BLaER1 (cell line): ENCODE measurements around the gene LRMDA.
"Not testable (repeated sequence)": the region's sequence is repeated elsewhere in the genome, so short reads cannot be mapped to it uniquely, and the experiment has no call there.

Source experiments
- H3K27ac ChIP-seq: shearing (Covaris generic); formaldehyde crosslinking; 2 replicates; pipeline ENCODE4 v1.8.1; 2022
- H3K27me3 ChIP-seq: shearing (Covaris generic); formaldehyde crosslinking; 2 replicates; pipeline ENCODE4 v1.8.1; 2022
- H3K36me3 ChIP-seq: shearing (Covaris generic); formaldehyde crosslinking; 2 replicates; pipeline ENCODE4 v1.8.1; 2022
- H3K4me1 ChIP-seq: shearing (Covaris generic); formaldehyde crosslinking; 2 replicates; pipeline ENCODE4 v1.8.1; 2022
- H3K4me2 ChIP-seq: shearing (Covaris generic); formaldehyde crosslinking; 2 replicates; pipeline ENCODE4 v1.8.1; 2022
- H3K4me3 ChIP-seq: shearing (Covaris generic); formaldehyde crosslinking; 2 replicates; pipeline ENCODE4 v1.8.1; 2022
- H3K9ac ChIP-seq: shearing (Covaris generic); formaldehyde crosslinking; 2 replicates; pipeline ENCODE4 v1.8.1; 2022
- H3K9me3 ChIP-seq: shearing (Covaris generic); formaldehyde crosslinking; 2 replicates; pipeline ENCODE4 v1.8.1; 2022
- H4K20me1 ChIP-seq: shearing (Covaris generic); formaldehyde crosslinking; 2 replicates; pipeline ENCODE4 v1.8.1; 2022
- Cebpa-rat ChIP-seq: shearing (Covaris generic); IDR thresholded peaks from 2 replicates; pipeline ENCODE4 v1.8.1; 2022

The LRMDA gene

DNA sequence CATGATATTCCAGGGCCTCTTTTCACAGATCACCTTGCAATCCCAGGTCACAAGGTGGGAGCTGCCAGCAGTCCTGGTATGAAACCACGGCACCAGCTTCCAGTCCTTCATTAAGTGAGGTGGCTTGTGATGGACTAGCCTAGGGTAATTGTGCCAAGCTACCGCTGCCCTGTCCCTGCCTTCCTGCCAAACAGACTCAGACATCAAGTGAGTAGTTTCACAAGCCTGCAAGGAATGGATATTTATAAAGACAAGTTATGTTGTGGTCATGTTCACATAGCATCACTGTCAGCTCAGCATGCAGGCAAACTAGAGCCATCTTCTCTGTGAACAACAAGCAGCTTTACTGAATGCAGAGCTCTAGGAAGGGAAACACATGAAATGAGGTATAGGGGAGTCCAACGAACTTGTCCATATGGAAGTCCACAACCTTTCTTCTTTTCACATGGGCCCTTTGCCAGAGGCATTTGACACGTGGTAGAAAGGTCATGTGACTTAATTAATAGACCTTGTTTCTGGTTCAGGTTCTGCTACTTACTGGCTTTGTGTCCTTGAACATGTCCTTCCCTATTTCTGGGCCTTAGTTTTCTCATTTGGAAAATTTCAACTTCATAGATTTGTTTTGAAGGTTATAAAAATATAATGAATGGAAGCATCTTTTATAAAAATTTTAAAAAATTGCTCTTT is 1145.0 kb downstream of the LRMDA start:
- no peak overlapping the region for H3K9ac ChIP-seq
- no peaks in the 10 kb centered on the region for H4K20me1 ChIP-seq
- no peak overlapping the region for H3K27ac ChIP-seq
- H3K4me1 ChIP-seq = no peaks in the 10 kb centered on the region
- H3K27me3 ChIP-seq = no peaks in the 10 kb centered on the region
- no peak overlapping the region for H3K4me2 ChIP-seq
- no peak for TF ChIP-seq Cebpa-rat
- H3K36me3 ChIP-seq = no peaks in the 10 kb centered on the region
- H3K9me3 ChIP-seq = no peaks in the 10 kb centered on the region
- no peak overlapping the region for H3K4me3 ChIP-seq

DNA sequence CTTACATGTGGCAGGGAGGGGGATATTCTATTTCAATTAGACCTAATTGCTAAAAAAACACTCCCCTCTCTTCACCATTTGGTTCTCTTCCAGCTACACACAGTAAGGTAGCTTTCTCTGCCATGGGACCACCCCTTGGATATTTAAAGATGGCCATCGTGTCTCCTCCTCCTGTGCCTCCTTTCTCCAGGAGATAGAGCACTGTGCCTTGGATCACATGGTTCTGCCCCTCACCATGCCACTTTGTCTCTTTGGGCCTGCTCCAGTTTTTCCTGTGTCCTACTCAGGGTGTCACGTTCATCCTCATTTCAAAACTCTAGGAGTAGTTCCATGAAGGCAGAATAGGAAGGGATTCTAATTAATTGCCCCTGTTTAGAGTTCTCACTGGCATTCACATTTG is 1146.0 kb downstream of the LRMDA start:
- no peak overlapping the region for H3K4me2 ChIP-seq
- H3K36me3 ChIP-seq = no peaks in the 10 kb centered on the region

DNA sequence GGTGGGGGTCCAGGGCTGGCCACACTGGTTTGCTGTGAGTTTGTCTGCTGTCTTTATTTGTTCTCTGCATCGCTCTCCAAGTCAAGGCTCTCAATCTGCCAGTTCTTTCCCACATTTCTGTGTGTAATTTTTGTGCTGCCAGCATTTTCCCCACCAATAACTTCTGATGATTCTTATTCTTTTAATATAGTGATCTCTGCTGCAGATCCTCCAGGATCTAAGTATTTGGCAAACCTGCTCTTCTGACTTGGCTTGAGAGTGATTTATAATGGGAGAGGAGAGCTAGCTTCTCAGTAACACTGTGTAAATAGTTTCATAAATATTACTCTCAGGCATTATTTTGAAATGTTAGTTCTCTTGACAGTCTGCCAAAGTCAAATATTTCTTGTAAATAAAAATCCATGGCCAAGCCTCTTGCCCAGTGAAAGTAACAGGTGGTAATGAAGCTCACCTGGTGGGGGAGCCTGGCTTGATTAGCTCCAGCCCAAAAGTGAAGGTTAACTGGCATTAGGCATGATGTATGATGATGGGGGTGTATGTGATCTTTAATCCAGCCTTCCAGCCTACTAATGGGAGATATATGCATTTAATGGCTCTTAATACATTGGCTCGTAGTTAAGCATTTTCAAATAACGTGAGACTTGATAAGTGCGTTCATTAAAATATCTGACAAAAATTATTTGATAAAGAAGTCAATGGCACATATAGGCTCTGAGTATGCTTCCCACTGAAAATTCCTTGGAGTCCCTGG is 1150.3 kb downstream of the LRMDA start:
- no peaks in the 10 kb centered on the region for H4K20me1 ChIP-seq
- no peaks in the 10 kb centered on the region for H3K9me3 ChIP-seq
- no peak overlapping the region for H3K4me3 ChIP-seq
- H3K27me3 ChIP-seq = no peaks in the 10 kb centered on the region
- no peak overlapping the region for H3K4me2 ChIP-seq
- H3K4me1 ChIP-seq = no peaks in the 10 kb centered on the region
- TF ChIP-seq Cebpa-rat = no peak
- no peak overlapping the region for H3K27ac ChIP-seq
- no peak overlapping the region for H3K9ac ChIP-seq
- H3K36me3 ChIP-seq = no peaks in the 10 kb centered on the region

More for the DNA sequence above, 1146.0 kb downstream of the LRMDA start:
- H3K9me3 ChIP-seq = no peaks in the 10 kb centered on the region
- TF ChIP-seq Cebpa-rat = no peak
- H3K4me1 ChIP-seq = no peaks in the 10 kb centered on the region
- H3K27me3 ChIP-seq = no peaks in the 10 kb centered on the region
- no peak overlapping the region for H3K27ac ChIP-seq
- H4K20me1 ChIP-seq = no peaks in the 10 kb centered on the region
- H3K9ac ChIP-seq = no peak overlapping the region
- no peak overlapping the region for H3K4me3 ChIP-seq

DNA sequence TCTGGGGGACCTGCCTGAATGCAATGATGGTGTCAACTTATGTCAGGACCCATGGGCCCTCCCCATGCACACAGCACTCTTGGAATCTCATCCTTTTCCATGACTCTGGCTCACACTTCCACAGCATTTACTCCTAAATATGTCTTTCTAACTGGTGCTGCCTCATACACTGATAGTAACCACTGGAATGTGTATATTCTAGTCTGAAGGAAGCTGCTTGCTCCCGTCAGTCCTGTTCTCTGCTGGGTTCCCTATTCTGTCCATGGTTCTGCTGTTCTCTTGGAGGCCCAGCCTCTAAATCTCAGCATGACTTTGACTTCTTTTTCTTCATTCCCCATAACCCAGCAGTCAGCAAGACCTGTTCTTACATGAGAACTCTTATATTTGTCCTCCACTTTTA is 1151.1 kb downstream of the LRMDA start:
- Histone ChIP-seq H3K27ac (no peak overlapping the region), H3K9ac (no peak overlapping the region), H3K9me3 (no peaks in the 10 kb centered on the region), H3K4me2 (no peak overlapping the region), H3K36me3 (no peaks in the 10 kb centered on the region), H3K4me1 (no peaks in the 10 kb centered on the region), H3K27me3 (no peaks in the 10 kb centered on the region), H4K20me1 (no peaks in the 10 kb centered on the region), H3K4me3 (no peak overlapping the region)
- no peak for TF ChIP-seq Cebpa-rat

DNA sequence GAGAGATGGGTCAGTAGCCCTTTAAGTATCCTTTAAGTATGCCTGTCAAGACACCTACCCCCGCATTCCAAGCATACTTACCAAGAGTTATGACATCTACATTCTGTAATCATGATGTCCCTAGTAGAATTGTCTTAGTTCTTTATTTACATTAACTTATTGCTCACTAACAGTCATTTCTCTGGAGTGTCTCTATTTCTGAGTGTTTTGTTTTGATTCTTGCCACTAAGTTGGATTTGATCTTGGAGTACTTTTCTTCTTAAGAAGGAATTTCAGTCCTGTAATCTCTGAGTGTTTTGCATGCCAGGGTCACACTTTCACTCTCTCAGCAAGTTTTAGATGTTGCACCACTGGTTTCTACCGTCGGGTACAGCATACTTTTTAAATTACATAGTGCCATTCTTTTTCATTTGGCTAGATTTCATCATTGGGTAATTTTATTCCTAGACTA is 1152.3 kb downstream of the LRMDA start:
- no peak overlapping the region for H3K27ac ChIP-seq
- no peak overlapping the region for H3K9ac ChIP-seq
- H3K4me3 ChIP-seq = no peak overlapping the region
- H4K20me1 ChIP-seq = no peaks in the 10 kb centered on the region
- H3K36me3 ChIP-seq = no peaks in the 10 kb centered on the region
- H3K9me3 ChIP-seq = no peaks in the 10 kb centered on the region
- H3K27me3 ChIP-seq = no peaks in the 10 kb centered on the region
- no peak overlapping the region for H3K4me2 ChIP-seq
- no peaks in the 10 kb centered on the region for H3K4me1 ChIP-seq
- no peak for TF ChIP-seq Cebpa-rat

DNA sequence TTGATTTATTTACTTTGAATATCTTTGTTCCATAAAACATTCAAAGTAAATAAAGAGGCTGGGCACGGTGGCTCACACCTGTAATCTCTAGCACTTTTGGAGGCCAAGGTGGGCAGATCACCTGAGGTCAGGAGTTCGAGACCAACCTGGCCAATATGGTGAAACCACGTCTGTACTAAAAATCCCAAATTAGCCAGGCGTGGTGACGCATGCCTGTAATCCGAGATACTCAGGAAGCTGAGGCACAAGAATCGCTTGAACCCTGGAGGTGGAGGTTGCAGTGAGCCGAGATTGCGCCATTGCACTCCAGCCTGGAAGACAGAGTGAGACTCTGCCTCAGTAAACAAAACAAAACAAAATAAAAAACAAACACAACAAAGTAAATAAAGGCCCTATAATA is 1153.0 kb downstream of the LRMDA start:
- not testable (repeated sequence) for H3K36me3 ChIP-seq, H3K4me3 ChIP-seq, H3K9ac ChIP-seq, H3K27me3 ChIP-seq, H4K20me1 ChIP-seq, H3K27ac ChIP-seq, H3K4me1 ChIP-seq, H3K4me2 ChIP-seq, H3K9me3 ChIP-seq
